Ectodermal cell (in vitro differentiated cells): ENCODE results near the gene DNA2.
A peak's percentile ranks its signal among the peaks of the same experiment; 100 is the strongest.
"Not testable (repeated sequence)": the region's sequence is repeated elsewhere in the genome, so short reads cannot be mapped to it uniquely, and the experiment has no call there.

Experiments used
- H3K27ac ChIP-seq: 2 replicates; pipeline ENCODE4 v1.7.0; 2013; ENCODE audit warnings: mild to moderate bottlenecking, low read depth, low read length; ENCODE audit not compliant: insufficient read depth, poor library complexity, severe bottlenecking
- H3K27me3 ChIP-seq: 2 replicates; pipeline ENCODE4 v1.7.0; 2013; ENCODE audit warnings: mild to moderate bottlenecking, low read length; ENCODE audit not compliant: insufficient read depth, control insufficient read depth, poor library complexity, severe bottlenecking
- H3K36me3 ChIP-seq: one replicate; pipeline ENCODE4 v1.7.0; 2013; ENCODE audit warnings: low read length; ENCODE audit not compliant: control insufficient read depth, insufficient read depth
- H3K4me1 ChIP-seq: one replicate; pipeline ENCODE4 v1.7.0; 2013; ENCODE audit warnings: low read length; ENCODE audit not compliant: control insufficient read depth, insufficient read depth
- H3K4me3 ChIP-seq: 2 replicates; pipeline ENCODE4 v1.7.0; 2013; ENCODE audit warnings: low read depth, low read length, control low read depth; ENCODE audit not compliant: insufficient read depth
- H3K9me3 ChIP-seq: 2 replicates; pipeline ENCODE4 v1.7.0; 2013; ENCODE audit warnings: mild to moderate bottlenecking, low read length, moderate library complexity; ENCODE audit not compliant: control insufficient read depth
- WGBS, 2 experiments: methylation state at CpG; one replicate each; pipeline ENCODE4 v1.1.7; 2013; ENCODE audit warnings: missing lambda C conversion rate in 2 of 2; 5-methylcytosine and 5-hydroxymethylcytosine counted together

Gene DNA2

GRCh38 chr10:68496072-68496471, 24.3 kb upstream of the DNA2 start:
- Histone ChIP-seq H3K4me1 (no peaks in the 10 kb centered on the region), H3K27ac (no peak overlapping the region), H3K27me3 (no peaks in the 10 kb centered on the region), H3K4me3 (no peak overlapping the region), H3K36me3 (no peaks in the 10 kb centered on the region), H3K9me3 (no peaks in the 10 kb centered on the region)
- 0 to 13% methylated on average over 2 of the region's 2 CpGs for WGBS, 2 experiments

DNA sequence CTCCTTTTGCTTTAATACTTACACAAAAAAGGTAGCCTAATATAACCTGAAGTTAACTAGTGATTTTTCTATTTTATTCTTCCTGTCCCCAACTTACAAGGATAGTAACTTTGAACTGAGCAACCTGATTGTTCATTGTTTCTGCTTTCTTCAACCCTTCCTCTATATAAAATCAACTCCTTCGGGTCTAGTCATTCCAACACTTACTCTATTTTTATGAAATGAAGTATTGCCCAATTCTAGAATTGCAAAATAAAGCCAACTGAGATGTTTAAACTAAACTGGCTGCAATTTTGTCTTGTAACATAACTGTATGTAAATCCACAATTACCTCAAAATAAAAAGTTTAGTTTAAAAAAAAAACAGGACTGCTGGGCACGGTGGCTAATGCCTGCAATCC, 20.3 kb upstream of the DNA2 start:
- no peaks in the 10 kb centered on the region for H3K36me3 ChIP-seq
- H3K27me3 ChIP-seq: no peaks in the 10 kb centered on the region
- H3K9me3 ChIP-seq: no peaks in the 10 kb centered on the region
- no peak overlapping the region for H3K4me3 ChIP-seq
- WGBS, 2 experiments: 97 to 99% methylated on average over 2 of the region's 2 CpGs
- H3K4me1 ChIP-seq: no peaks in the 10 kb centered on the region
- no peak overlapping the region for H3K27ac ChIP-seq

- no peak overlapping the region for H3K27ac ChIP-seq
- no peaks in the 10 kb centered on the region for H3K9me3 ChIP-seq
- H3K4me3 ChIP-seq: no peak overlapping the region
- H3K36me3 ChIP-seq: no peaks in the 10 kb centered on the region
- WGBS, 2 experiments: 94 to 100% methylated on average over 2 to 3 of the region's 3 CpGs
- H3K27me3 ChIP-seq: no peaks in the 10 kb centered on the region
- H3K4me1 ChIP-seq: no peaks in the 10 kb centered on the region
Observed at GRCh38 chr10:68489919-68490318, 18.1 kb upstream of the DNA2 start.

DNA sequence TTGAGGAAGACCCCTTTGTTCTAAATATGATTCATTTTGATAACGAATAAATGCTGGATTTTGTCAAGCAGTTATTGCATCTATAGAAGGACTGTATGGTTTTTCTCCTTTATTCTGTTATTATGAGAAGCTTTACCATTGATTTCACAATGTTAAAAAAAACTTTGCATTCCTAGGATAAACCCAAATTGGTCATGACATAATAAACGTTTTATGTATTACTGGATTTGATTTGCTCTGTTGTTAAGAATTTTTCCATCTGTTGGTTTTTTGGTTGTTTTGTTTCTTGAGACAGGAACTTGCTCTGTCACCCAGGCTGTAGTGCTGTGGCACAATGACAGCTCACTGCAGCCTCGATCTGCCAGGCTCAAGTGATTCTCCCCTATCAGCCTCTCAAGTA, 2.2 kb upstream of the DNA2 start:
- no peak overlapping the region for H3K4me3 ChIP-seq
- H3K27me3 ChIP-seq: no peaks in the 10 kb centered on the region
- H3K36me3 ChIP-seq: peaks cover 1% of the 10 kb centered on the region
- H3K27ac ChIP-seq: no peak overlapping the region
- H3K4me1 ChIP-seq: no peaks in the 10 kb centered on the region
- no peaks in the 10 kb centered on the region for H3K9me3 ChIP-seq
- WGBS, 2 experiments: 83 to 90% methylated on average over 3 of the region's 3 CpGs

DNA sequence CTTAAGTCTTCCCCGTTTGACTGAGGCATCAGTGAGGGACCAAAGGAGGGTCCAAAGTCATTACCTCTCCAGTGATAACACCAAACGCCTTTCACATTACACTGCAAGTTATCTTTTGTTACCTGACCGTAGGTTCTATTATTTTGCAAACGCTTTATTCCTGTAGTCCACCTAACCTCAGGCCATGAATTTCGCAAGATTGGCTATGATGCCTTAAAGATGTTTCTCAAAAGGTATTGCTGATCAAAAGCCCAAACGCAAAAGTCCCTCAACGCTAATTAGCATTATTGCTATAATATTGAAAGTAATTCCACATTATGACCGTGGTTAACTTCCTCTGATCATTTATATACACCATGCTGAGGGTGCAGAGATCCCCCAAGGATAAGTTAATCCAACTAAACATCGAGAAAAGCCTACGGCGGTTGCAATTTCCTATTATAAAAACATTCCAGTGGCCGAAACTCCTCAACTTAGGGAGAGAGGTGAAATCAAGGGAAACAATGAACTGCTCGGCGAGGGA, 649 bp downstream of the DNA2 start:
- peaks cover 27% of the 10 kb centered on the region for H3K36me3 ChIP-seq
- 1% methylated on average over 12 to 14 of the region's 14 CpGs for WGBS, 2 experiments
- H3K4me1 ChIP-seq: no peaks in the 10 kb centered on the region
- H3K27me3 ChIP-seq: no peaks in the 10 kb centered on the region
- peak overlapping the region; percentile 93 for H3K27ac ChIP-seq
- H3K9me3 ChIP-seq: no peaks in the 10 kb centered on the region
- H3K4me3 ChIP-seq: peak overlapping the region; percentile 93

DNA sequence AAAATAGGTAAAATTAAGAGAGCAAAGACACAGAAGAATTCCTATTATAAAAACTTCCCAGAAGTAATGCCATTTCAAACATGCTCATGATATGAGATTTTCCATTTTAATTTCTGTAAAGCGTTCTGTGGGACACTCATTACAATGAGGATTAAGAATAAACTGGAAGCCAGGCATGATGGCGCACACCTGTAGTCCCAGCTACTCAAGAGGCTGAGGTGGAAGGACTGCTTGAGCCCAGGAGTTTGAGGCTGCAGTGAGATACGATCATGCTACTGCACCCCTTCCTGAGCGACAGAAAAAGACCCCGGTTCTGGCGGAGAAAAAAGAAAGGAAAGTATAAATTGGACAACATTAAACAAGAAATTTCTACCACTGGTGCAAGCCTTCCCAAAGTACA, 1.5 kb downstream of the DNA2 start:
- peak overlapping the region; percentile 93 for H3K4me3 ChIP-seq
- WGBS, 2 experiments: 38 to 39% methylated on average over 6 of the region's 6 CpGs

DNA sequence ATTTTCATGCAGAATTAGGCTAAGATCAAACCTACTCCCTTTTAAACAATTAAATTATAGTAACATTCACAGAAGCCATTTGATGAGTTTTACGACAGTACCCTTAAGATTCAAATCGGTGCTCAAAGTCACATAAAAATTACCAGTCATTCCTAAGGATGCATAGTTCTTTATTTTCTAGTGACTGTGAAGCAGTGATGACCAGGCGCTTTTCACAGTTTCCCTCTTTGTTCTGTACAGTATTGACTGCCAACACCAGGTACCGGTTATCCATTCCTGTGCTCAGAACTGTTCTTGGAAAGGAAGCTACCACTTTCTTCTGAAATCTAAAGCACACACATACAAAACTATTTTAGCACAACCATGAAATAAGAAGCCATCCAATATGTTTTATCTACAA, 1.9 kb downstream of the DNA2 start:
- H3K4me3 ChIP-seq: peak overlapping the region; percentile 93
- WGBS, 2 experiments: 92 to 96% methylated on average over 4 of the region's 4 CpGs

More for the DNA sequence above, 1.5 kb downstream of the DNA2 start:
- Histone ChIP-seq H3K27ac (no peak overlapping the region), H3K4me1 (no peaks in the 10 kb centered on the region), H3K27me3 (no peaks in the 10 kb centered on the region), H3K9me3 (no peaks in the 10 kb centered on the region), H3K36me3 (peaks cover 33% of the 10 kb centered on the region)

GRCh38 chr10:68464729-68465128, 7.0 kb downstream of the DNA2 start:
- H3K9me3 ChIP-seq, H3K4me3 ChIP-seq, H3K27ac ChIP-seq, H3K4me1 ChIP-seq, H3K27me3 ChIP-seq: not testable (repeated sequence)
- H3K36me3 ChIP-seq: peaks cover 69% of the 10 kb centered on the region
- 91 to 95% methylated on average over 3 to 4 of the region's 4 CpGs for WGBS, 2 experiments

More for the DNA sequence above, 1.9 kb downstream of the DNA2 start:
- Histone ChIP-seq H3K27me3 (no peaks in the 10 kb centered on the region), H3K9me3 (no peaks in the 10 kb centered on the region), H3K36me3 (peaks cover 33% of the 10 kb centered on the region), H3K27ac (no peak overlapping the region), H3K4me1 (no peaks in the 10 kb centered on the region)

- no peaks in the 10 kb centered on the region for H3K27me3 ChIP-seq
- WGBS, 2 experiments: 93 to 94% methylated on average over 5 to 6 of the region's 7 CpGs
- no peak overlapping the region for H3K27ac ChIP-seq
- peaks cover 66% of the 10 kb centered on the region for H3K36me3 ChIP-seq
- no peaks in the 10 kb centered on the region for H3K9me3 ChIP-seq
- H3K4me1 ChIP-seq: no peaks in the 10 kb centered on the region
- H3K4me3 ChIP-seq: no peak overlapping the region
Observed at GRCh38 chr10:68463365-68464093, 8.2 kb downstream of the DNA2 start.

DNA sequence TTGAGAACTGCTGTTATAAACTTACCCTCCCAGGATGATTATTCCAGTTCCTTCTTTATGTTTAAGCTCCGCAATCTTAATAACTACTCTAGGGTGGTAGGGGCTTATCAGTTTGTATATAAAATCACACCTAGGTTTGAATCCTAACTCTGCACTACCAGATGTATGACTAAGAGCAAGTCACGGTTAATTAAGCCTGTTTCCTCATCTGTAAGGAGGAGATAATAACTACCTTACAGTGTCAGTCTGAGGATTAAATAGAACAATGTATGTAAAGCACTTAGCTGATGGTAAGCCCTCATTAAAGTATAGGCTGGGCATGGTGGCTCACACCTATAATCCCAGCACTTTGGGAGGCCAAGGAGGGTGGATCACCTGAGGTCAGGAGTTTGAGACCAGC, 9.2 kb downstream of the DNA2 start:
- H3K4me3 ChIP-seq: no peak overlapping the region
- no peaks in the 10 kb centered on the region for H3K27me3 ChIP-seq
- H3K9me3 ChIP-seq: no peaks in the 10 kb centered on the region
- H3K36me3 ChIP-seq: peaks cover 65% of the 10 kb centered on the region
- no peak overlapping the region for H3K27ac ChIP-seq
- H3K4me1 ChIP-seq: no peaks in the 10 kb centered on the region
- whole genome bisulfite sequencing, 2 experiments: 90 to 100% methylated on average over 1 to 2 of the region's 2 CpGs
